ENCODE data around the gene ASB6.
"Not testable (repeated sequence)": the region's sequence is repeated elsewhere in the genome, so short reads cannot be mapped to it uniquely, and the experiment has no call there.

ASB6 gene

GRCh38 chr9:129643706-129644105, 1.8 kb upstream of the ASB6 start:
- DNase-seq (ENCODE audit: low spot score), result no peak

DNA sequence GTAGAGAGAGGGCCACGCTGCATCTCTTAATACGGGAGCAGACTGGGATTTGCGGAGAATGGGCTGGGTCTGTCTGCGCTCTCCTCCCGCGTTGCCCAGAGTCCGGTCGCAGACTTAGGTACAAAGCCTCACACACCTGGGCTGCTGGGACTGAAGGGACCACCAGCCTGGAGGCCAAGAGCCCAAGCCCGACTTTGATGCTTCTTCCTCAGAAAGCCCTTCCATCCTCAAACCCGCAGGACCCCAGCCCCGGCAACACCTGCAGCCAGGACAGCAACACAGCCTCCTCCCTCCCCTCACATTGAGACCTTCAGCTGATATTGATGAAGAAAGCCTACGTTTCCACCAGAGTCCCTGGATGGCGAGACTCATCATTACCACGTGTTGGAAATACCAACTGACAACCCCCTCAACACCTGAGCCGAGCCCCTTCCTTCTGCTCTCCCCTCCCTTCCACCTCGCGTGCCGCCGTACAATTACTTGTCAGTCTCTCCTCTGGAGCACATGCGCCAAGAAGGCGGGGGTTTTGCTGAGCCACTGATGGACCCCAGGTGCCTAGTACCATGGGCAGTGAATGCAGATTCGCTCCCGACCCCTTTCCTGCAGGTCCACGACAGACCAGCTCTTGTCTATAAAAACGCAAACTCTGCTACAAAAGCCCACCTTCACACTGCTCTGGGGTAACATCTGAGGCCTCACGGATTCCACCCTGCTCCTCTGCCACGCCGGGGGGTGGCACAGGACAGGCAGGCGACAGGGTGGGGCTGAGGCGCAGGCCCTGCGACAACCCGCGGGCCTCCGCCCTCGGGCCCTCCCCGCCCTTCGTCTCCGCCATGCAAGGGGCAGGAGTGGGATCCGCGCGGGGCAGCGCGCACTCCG, 841 bp downstream of the ASB6 start:
- no peak for DNase-seq (ENCODE audit: low spot score)

GRCh38 chr9:129640086-129640870, 1.7 kb downstream of the ASB6 start:
- no peak for DNase-seq (ENCODE audit: low spot score)

GRCh38 chr9:129639756-129640085, 2.2 kb downstream of the ASB6 start:
- no peak for DNase-seq (ENCODE audit: low spot score)

- no peak for DNase-seq (ENCODE audit: low spot score)
Measured at GRCh38 chr9:129639034-129639630, 2.8 kb downstream of the ASB6 start.

GRCh38 chr9:129637673-129638439, 4.1 kb downstream of the ASB6 start:
- no peak for DNase-seq (ENCODE audit: low spot score)

- no peak for DNase-seq (ENCODE audit: low spot score)
Measured at GRCh38 chr9:129637102-129637501, 4.8 kb downstream of the ASB6 start.

DNA sequence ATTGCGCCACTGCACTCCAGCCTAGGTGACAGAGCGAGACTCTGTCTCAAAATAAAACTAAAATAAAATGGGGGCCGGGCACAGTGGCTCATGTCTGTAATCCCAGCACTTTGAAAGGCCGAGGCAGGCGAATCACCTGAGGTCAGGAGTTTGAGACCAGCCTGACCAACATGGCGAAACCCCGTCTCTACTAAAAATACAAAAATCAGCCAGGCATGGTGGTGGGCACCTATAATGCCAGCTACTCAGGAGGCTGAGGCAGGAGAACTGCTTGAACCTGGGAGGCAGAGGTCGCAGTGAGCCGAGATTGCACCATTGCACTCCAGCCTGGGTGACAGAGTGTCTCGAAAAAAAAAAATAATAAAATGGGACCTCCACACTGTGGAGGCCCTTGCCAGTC, 5.6 kb downstream of the ASB6 start:
- not testable (repeated sequence) for DNase-seq (ENCODE audit: low spot score)

- DNase-seq (ENCODE audit: low spot score), result no peak
Measured at GRCh38 chr9:129635099-129636065, 6.6 kb downstream of the ASB6 start.

- no peak for DNase-seq (ENCODE audit: low spot score)
Measured at GRCh38 chr9:129633848-129634247, 8.1 kb downstream of the ASB6 start.

GRCh38 chr9:129633207-129633606, 8.7 kb downstream of the ASB6 start:
- no peak for DNase-seq (ENCODE audit: low spot score)

- DNase-seq (ENCODE audit: low spot score), result no peak
Measured at GRCh38 chr9:129632460-129632859, 9.5 kb downstream of the ASB6 start.

GRCh38 chr9:129631674-129632129, 10.2 kb downstream of the ASB6 start:
- DNase-seq (ENCODE audit: low spot score), result peak; percentile 71

- DNase-seq (ENCODE audit: low spot score), result peak; percentile 55
Measured at GRCh38 chr9:129630967-129631673, 10.8 kb downstream of the ASB6 start.

DNA sequence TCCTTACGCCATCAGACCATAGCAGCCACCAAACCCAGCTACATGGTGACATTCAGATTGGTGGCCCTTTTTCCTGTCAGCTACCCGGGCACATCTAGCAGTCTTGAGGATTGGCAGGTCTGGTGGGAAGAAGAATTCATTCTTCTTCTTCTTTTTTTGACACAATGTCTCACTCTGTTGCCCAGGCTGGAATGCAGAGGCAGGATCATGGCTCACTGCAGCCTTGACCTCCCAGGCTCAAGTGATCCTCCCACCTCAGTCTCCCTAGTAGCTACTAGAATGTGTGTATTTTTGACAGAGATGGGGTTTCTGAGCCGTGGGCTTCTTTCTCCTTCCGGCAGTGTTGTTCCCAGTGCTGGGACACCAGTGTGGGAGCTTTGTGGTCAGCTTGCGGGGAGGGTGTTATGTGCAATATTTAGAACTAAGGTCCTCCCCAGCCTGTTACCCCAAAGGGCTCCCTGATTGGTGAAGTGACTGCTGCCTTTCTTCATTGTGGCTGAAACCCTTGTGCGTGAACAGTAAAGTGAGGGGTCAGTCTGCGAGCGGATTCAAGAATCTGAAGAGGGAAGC, 12.6 kb downstream of the ASB6 start:
- no peak for DNase-seq (ENCODE audit: low spot score)

- DNase-seq (ENCODE audit: low spot score), result no peak
Measured at GRCh38 chr9:129628709-129629108, 13.2 kb downstream of the ASB6 start.

GRCh38 chr9:129627556-129628440, 14.2 kb downstream of the ASB6 start:
- no peak for DNase-seq (ENCODE audit: low spot score)

DNA sequence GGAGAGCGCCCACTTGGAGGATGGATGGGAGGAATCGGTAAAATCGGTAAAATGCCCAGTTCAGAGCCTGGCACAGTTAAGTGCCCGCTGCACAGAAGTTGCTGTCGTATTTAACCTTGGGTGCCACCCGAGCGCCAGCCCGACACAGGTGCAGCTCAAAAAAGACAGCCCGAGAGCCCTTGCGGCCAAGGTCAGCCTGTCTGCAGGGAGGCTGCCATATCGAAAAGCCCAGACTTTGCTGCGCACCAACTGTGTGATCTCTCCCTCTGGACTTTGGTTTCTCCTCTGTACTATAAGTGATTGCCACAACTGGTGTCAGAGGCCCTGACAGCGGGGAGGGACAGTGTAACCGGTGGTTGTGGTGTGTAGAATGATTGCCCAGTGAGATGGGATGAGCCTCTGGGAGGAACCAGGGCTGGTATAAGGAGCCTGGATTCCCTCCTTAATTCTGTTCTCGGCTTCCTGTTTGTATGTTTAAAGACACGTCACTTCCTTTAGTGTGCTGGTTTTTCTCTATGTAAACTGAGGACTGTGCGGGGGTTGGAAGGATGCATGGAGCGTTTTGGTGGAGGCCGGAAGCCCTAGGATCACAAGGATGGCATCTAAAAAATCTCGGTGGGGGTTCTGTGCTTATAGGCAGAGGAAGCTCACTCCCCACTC, 15.2 kb downstream of the ASB6 start:
- peak; percentile 44 for DNase-seq (ENCODE audit: low spot score)
